IMR-90 (cell line): ENCODE measurements around the gene MICAL3. TPM values are rescaled to one million over a fixed set of nuclear protein-coding genes. Genes with fewer than 3 reads are reported as not detected.

ENCODE experiments used
- ATAC-seq: fragments of 200-7000 bp; cut with Tn5 transposase; 2 replicates; pipeline ENCODE4 v1.9.1; 2020; ENCODE audit warnings: low read depth, mild to moderate bottlenecking, moderate library complexity
- BruUV-seq: library from RNA; stranded (reverse); fragments of 400-500 nt; replicated peaks from 2 replicates; lab custom pipeline; 2021; lab: Mats Ljungman, UMichigan
- CTCF ChIA-PET: fragments of 300-600 bp; formaldehyde crosslinking; extraction: SDS; loops from one replicate; lab custom pipeline; 2021; ENCODE audit warnings: antibody characterized with exemption; lab: Yijun Ruan, JAX
- POLR2A ChIA-PET: fragments of 300-600 bp; sonication (Branson Sonifier 250); formaldehyde crosslinking; loops from one replicate; lab custom pipeline; 2022; ENCODE audit warnings: antibody characterized with exemption; ENCODE audit not compliant: unreplicated experiment; lab: Charles Lee
- DNase-seq: peaks from one replicate; pipeline ENCODE4 v3.0.0; 2013
- H2AFZ ChIP-seq: replicated peaks from 2 replicates; pipeline ENCODE3; 2013; ENCODE audit warnings: low read length, mild to moderate bottlenecking; ENCODE audit not compliant: poor library complexity
- H2AK5ac ChIP-seq: 2 replicates; pipeline ENCODE4 v1.6.1; 2013; ENCODE audit warnings: low read depth, low read length, inconsistent platforms
- H2AK9ac ChIP-seq: replicated peaks from 2 replicates; pipeline ENCODE3; 2013; ENCODE audit warnings: mild to moderate bottlenecking, low read depth, low read length, moderate library complexity; ENCODE audit not compliant: poor library complexity
- H2BK120ac ChIP-seq: 2 replicates; pipeline ENCODE4 v1.6.1; 2013; ENCODE audit warnings: low read depth, low read length, inconsistent platforms
- H2BK15ac ChIP-seq: 3 replicates; pipeline ENCODE4 v1.6.1; 2013; ENCODE audit warnings: low read depth, low read length, inconsistent platforms
- H2BK20ac ChIP-seq: 2 replicates; pipeline ENCODE4 v1.6.1; 2013; ENCODE audit warnings: low read depth, mild to moderate bottlenecking, inconsistent platforms, low read length, moderate library complexity
- H2BK5ac ChIP-seq: 2 replicates; pipeline ENCODE4 v1.6.1; 2013; ENCODE audit warnings: mild to moderate bottlenecking, low read depth, low read length, inconsistent platforms; ENCODE audit not compliant: poor library complexity, severe bottlenecking
- H3K14ac ChIP-seq: replicated peaks from 2 replicates; pipeline ENCODE4 v1.6.1; 2013; ENCODE audit warnings: low read depth, low read length, inconsistent platforms
- H3K18ac ChIP-seq: 2 replicates; pipeline ENCODE4 v1.6.1; 2013; ENCODE audit warnings: low read depth, low read length, control low read depth
- H3K23ac ChIP-seq: 2 replicates; pipeline ENCODE4 v1.6.1; 2013; ENCODE audit warnings: low read depth, low read length, inconsistent platforms
- H3K27ac ChIP-seq: 2 replicates; pipeline ENCODE4 v1.5.1; 2013; ENCODE audit warnings: mild to moderate bottlenecking, control low read depth, low read length; ENCODE audit not compliant: insufficient read depth
- H3K27me3 ChIP-seq: 2 replicates; pipeline ENCODE4 v1.6.1; 2013; ENCODE audit warnings: low read length; ENCODE audit not compliant: control insufficient read depth, insufficient read depth
- H3K36me3 ChIP-seq: 2 replicates; pipeline ENCODE4 v1.6.1; 2013; ENCODE audit warnings: low read length, mixed read lengths; ENCODE audit not compliant: control insufficient read depth, insufficient read depth
- H3K4ac ChIP-seq: 2 replicates; pipeline ENCODE4 v1.6.1; 2013; ENCODE audit warnings: low read depth, low read length, inconsistent platforms
- H3K4me1 ChIP-seq: 2 replicates; pipeline ENCODE4 v1.6.1; 2013; ENCODE audit warnings: low read length, mixed read lengths; ENCODE audit not compliant: control insufficient read depth, insufficient read depth
- H3K4me2 ChIP-seq: 2 replicates; pipeline ENCODE4 v1.6.1; 2013; ENCODE audit warnings: low read depth, mild to moderate bottlenecking, control low read depth, low read length, moderate library complexity
- H3K4me3 ChIP-seq: 2 replicates; pipeline ENCODE4 v1.5.1; 2013; ENCODE audit warnings: low read depth, mild to moderate bottlenecking, control low read depth, low read length, moderate library complexity; ENCODE audit not compliant: insufficient read depth
- H3K56ac ChIP-seq: 2 replicates; pipeline ENCODE4 v1.6.1; 2013; ENCODE audit warnings: low read length, inconsistent platforms; ENCODE audit not compliant: insufficient read depth; ENCODE audit errors: extremely low read depth
- H3K79me1 ChIP-seq, 2 experiments: 2 replicates each; pipeline ENCODE4 v1.6.1; 2013; ENCODE audit warnings: low read length in 2 of 2, inconsistent platforms in 1 of 2, low read depth in 1 of 2
- H3K9ac ChIP-seq: 2 replicates; pipeline ENCODE4 v1.6.1; 2013; ENCODE audit warnings: low read depth, low read length, control low read depth
- H3K9me1 ChIP-seq: 2 replicates; pipeline ENCODE4 v1.6.1; 2013; ENCODE audit warnings: low read length, inconsistent platforms; ENCODE audit not compliant: insufficient read depth
- H3K9me3 ChIP-seq: 2 replicates; pipeline ENCODE4 v1.6.1; 2013; ENCODE audit warnings: low read length; ENCODE audit not compliant: control insufficient read depth, insufficient read depth
- H4K20me1 ChIP-seq: 2 replicates; pipeline ENCODE4 v1.6.1; 2013; ENCODE audit warnings: low read length, inconsistent platforms; ENCODE audit not compliant: insufficient read depth
- H4K5ac ChIP-seq: 2 replicates; pipeline ENCODE4 v1.6.1; 2013; ENCODE audit warnings: mild to moderate bottlenecking, low read depth, low read length, control low read depth
- H4K8ac ChIP-seq, 2 experiments: 2 replicates each; pipeline ENCODE4 v1.6.1; 2013; ENCODE audit warnings: low read depth in 2 of 2, low read length in 2 of 2, control low read depth in 1 of 2, inconsistent platforms in 1 of 2
- H4K91ac ChIP-seq: 2 replicates; pipeline ENCODE4 v1.6.1; 2013; ENCODE audit warnings: low read depth, low read length, inconsistent platforms; ENCODE audit not compliant: insufficient read depth
- BHLHE40 ChIP-seq: fragments of 150-350 bp; IDR thresholded peaks from 2 replicates; pipeline ENCODE4 v1.6.1; 2016; ENCODE audit warnings: mild to moderate bottlenecking, low read depth, low read length
- CEBPB ChIP-seq: IDR thresholded peaks from 2 replicates; pipeline ENCODE4 v1.6.1; 2012; ENCODE audit warnings: low read depth, low read length, improper control_type of control experiment
- CHD1 ChIP-seq: IDR thresholded peaks from 2 replicates; pipeline ENCODE4 v1.6.1; 2012; ENCODE audit warnings: low read depth, low read length, improper control_type of control experiment
- MAFK ChIP-seq: IDR thresholded peaks from 2 replicates; pipeline ENCODE4 v1.6.1; 2012; ENCODE audit warnings: low read depth, low read length, improper control_type of control experiment
- MAZ ChIP-seq: IDR thresholded peaks from 2 replicates; pipeline ENCODE4 v1.6.1; 2012; ENCODE audit warnings: low read depth, mild to moderate bottlenecking, low read length, improper control_type of control experiment, moderate library complexity, borderline replicate concordance
- MXI1 ChIP-seq: IDR thresholded peaks from 2 replicates; pipeline ENCODE4 v1.6.1; 2012; ENCODE audit warnings: low read depth, mild to moderate bottlenecking, low read length, moderate library complexity, borderline replicate concordance
- NFE2L2 ChIP-seq: fragments of 150-350 bp; IDR thresholded peaks from 2 replicates; pipeline ENCODE4 v1.6.1; 2016; ENCODE audit warnings: low read depth, mild to moderate bottlenecking, low read length
- POLR2A ChIP-seq: IDR thresholded peaks from 2 replicates; pipeline ENCODE4 v1.6.1; 2012; ENCODE audit warnings: mild to moderate bottlenecking, low read depth, low read length
- RCOR1 ChIP-seq: IDR thresholded peaks from 2 replicates; pipeline ENCODE4 v1.6.1; 2012; ENCODE audit warnings: mild to moderate bottlenecking, low read length, improper control_type of control experiment; ENCODE audit not compliant: insufficient replicate concordance
- RFX5 ChIP-seq: IDR thresholded peaks from 2 replicates; pipeline ENCODE4 v1.8.0; 2012; ENCODE audit warnings: low read depth, mild to moderate bottlenecking, low read length, moderate library complexity
- SMC3 ChIP-seq: fragments of 150-350 bp; IDR thresholded peaks from 2 replicates; pipeline ENCODE4 v1.6.1; 2016; ENCODE audit warnings: low read depth, mild to moderate bottlenecking, antibody characterized with exemption, low read length, moderate library complexity
- WGBS, 2 experiments: methylation state at CpG; one replicate each; pipeline versions ENCODE4 v1.1.5 to v1.1.7; 2013; ENCODE audit warnings: missing lambda C conversion rate in 2 of 2; ENCODE audit not compliant: insufficient read length in 1 of 2; ENCODE audit errors: extremely low coverage in 2 of 2; 5-methylcytosine and 5-hydroxymethylcytosine counted together
- dilution Hi-C: fragments of 300-500 bp; cut with HindIII; formaldehyde crosslinking; loops from one replicate; pipeline ENCODE4 v1.14.3; 2018; ENCODE audit warnings: low sequenced_read_pairs; ENCODE audit not compliant: unreplicated experiment
- in situ Hi-C: fragments of 300-500 bp; cut with MboI; formaldehyde crosslinking; loops from 3 replicates; pipeline ENCODE4 v1.14.3; 2019; ENCODE audit warnings: low sequenced_read_pairs, inconsistent platforms, mixed read lengths
- intact Hi-C: fragments of 100-400 bp; cut with micrococcal nuclease; formaldehyde crosslinking; loops from 2 replicates; pipeline ENCODE4 v1.10.0; 2022
- polyA plus RNA-seq, 3 experiments: library from polyadenylated mRNA; depleted of rRNA; stranded (reverse); fragments of >200 nt; gene quantifications; 2 replicates each; pipeline ENCODE4 v1.2.3, GENCODE V29; 2012; ENCODE audit warnings: low replicate concordance in 1 of 3
- total RNA-seq: library from RNA; depleted of rRNA; stranded (reverse); fragments of >200 nt; gene quantifications from 2 replicates; pipeline ENCODE4 v1.2.3, GENCODE V29; 2012
- TF ChIP-seq, protein P1 (sequence below): fragments of 150-350 bp; IDR thresholded peaks from 2 replicates; pipeline ENCODE4 v1.6.1; 2016; ENCODE audit warnings: low read depth, mild to moderate bottlenecking, low read length, moderate library complexity, borderline replicate concordance
- TF ChIP-seq, protein P2 (sequence below): conservative IDR thresholded peaks from 2 replicates; pipeline ENCODE4 v1.5.1; 2012; ENCODE audit warnings: mild to moderate bottlenecking, low read depth, low read length, improper control_type of control experiment
- TF ChIP-seq, protein P3 (sequence below): fragments of 150-350 bp; IDR thresholded peaks from 2 replicates; pipeline ENCODE4 v1.6.1; 2017; ENCODE audit warnings: mild to moderate bottlenecking, antibody characterized with exemption, low read length, low read depth

The MICAL3 gene
- total and polyA plus RNA-seq, 2 of the 4 experiments (the other 2 are of a cell fraction) = 17.6 to 26.8 TPM

DNA sequence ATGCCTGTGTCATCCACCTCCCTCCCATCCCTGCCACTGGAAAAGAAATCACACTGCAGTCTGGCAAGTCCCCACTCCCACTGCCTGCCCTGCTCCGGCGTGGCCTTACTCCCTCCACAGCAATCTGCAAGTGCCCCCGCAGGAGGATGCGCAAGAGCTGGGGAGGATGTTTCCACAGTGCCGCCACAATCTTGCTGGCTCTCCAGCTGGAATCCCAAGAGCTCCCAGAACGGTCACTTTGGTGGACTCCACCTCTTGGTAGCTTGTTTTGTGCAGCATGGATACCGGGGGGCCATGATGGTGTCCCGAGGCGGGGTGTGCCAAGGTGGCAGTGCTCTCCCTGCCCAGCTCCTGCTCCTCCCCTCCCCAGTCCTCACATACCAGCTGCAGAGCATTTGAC, 76.3 kb downstream of the MICAL3 start:
- no peak overlapping the region for H3K27ac ChIP-seq
- DNase-seq (no peak), ATAC-seq (no peak)
- H2AFZ ChIP-seq = no peak overlapping the region
- no peak overlapping the region for H2BK15ac ChIP-seq
- peaks cover 56 to 92% of the 10 kb centered on the region in 2 experiments for H3K79me1 ChIP-seq
- CTCF ChIA-PET = no interaction called here
- H4K91ac ChIP-seq = no peak overlapping the region
- no peak overlapping the region for H2AK9ac ChIP-seq
- H4K8ac ChIP-seq = no peak overlapping the region
- no peak overlapping the region for H3K4me2 ChIP-seq
- intact Hi-C loops = no loop called here
- in situ Hi-C loops = no loop called here
- peaks cover 21% of the 10 kb centered on the region for H3K9me1 ChIP-seq
- no peak overlapping the region for H3K9ac ChIP-seq
- H3K4me3 ChIP-seq = no peak overlapping the region
- no peak overlapping the region for H3K56ac ChIP-seq
- no peaks in the 10 kb centered on the region for H3K9me3 ChIP-seq
- H3K4me1 ChIP-seq = peaks cover 17% of the 10 kb centered on the region
- H2AK5ac ChIP-seq = no peak overlapping the region
- no peak overlapping the region for H3K18ac ChIP-seq
- no peaks in the 10 kb centered on the region for H3K36me3 ChIP-seq
- no peak overlapping the region for H4K5ac ChIP-seq
- TF ChIP-seq POLR2A (no peak), MAZ (no peak), CEBPB (no peak), SMC3 (no peak), RFX5 (no peak), RCOR1 (no peak), BHLHE40 (no peak), MXI1 (no peak), CHD1 (no peak), MAFK (no peak), NFE2L2 (no peak)
- TF ChIP-seq, protein P1, sequence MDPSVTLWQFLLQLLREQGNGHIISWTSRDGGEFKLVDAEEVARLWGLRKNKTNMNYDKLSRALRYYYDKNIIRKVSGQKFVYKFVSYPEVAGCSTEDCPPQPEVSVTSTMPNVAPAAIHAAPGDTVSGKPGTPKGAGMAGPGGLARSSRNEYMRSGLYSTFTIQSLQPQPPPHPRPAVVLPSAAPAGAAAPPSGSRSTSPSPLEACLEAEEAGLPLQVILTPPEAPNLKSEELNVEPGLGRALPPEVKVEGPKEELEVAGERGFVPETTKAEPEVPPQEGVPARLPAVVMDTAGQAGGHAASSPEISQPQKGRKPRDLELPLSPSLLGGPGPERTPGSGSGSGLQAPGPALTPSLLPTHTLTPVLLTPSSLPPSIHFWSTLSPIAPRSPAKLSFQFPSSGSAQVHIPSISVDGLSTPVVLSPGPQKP = no peak
- TF ChIP-seq, protein P2, sequence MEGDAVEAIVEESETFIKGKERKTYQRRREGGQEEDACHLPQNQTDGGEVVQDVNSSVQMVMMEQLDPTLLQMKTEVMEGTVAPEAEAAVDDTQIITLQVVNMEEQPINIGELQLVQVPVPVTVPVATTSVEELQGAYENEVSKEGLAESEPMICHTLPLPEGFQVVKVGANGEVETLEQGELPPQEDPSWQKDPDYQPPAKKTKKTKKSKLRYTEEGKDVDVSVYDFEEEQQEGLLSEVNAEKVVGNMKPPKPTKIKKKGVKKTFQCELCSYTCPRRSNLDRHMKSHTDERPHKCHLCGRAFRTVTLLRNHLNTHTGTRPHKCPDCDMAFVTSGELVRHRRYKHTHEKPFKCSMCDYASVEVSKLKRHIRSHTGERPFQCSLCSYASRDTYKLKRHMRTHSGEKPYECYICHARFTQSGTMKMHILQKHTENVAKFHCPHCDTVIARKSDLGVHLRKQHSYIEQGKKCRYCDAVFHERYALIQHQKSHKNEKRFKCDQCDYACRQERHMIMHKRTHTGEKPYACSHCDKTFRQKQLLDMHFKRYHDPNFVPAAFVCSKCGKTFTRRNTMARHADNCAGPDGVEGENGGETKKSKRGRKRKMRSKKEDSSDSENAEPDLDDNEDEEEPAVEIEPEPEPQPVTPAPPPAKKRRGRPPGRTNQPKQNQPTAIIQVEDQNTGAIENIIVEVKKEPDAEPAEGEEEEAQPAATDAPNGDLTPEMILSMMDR = no peak
- TF ChIP-seq, protein P3, sequence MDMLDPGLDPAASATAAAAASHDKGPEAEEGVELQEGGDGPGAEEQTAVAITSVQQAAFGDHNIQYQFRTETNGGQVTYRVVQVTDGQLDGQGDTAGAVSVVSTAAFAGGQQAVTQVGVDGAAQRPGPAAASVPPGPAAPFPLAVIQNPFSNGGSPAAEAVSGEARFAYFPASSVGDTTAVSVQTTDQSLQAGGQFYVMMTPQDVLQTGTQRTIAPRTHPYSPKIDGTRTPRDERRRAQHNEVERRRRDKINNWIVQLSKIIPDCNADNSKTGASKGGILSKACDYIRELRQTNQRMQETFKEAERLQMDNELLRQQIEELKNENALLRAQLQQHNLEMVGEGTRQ = no peak
- BruUV-seq = no TSS peak
- no peak overlapping the region for H3K14ac ChIP-seq
- H4K20me1 ChIP-seq = peaks cover 52% of the 10 kb centered on the region
- H2BK5ac ChIP-seq = no peak overlapping the region
- no peak overlapping the region for H2BK120ac ChIP-seq
- no peak overlapping the region for H3K23ac ChIP-seq
- H3K27me3 ChIP-seq = no peaks in the 10 kb centered on the region
- H3K4ac ChIP-seq = no peak overlapping the region
- H2BK20ac ChIP-seq = no peak overlapping the region
- dilution Hi-C loops = no loop called here
- WGBS, 2 experiments = 100% methylated on average over 2 of the region's 9 CpGs; no CpG with 5 or more reads in 1 of the 2 experiments
- POLR2A ChIA-PET = no interaction called here
